Skeletal muscle cell (primary cell): ENCODE results near the gene SBF2.
"Not testable (repeated sequence)": the region's sequence is repeated elsewhere in the genome, so short reads cannot be mapped to it uniquely, and the experiment has no call there.

Experiments used
- DNase-seq: peaks from one replicate; pipeline ENCODE4 v3.0.0-alpha.2; 2010; ENCODE audit warnings: low read depth
- H3K4me3 ChIP-seq: 2 replicates; pipeline ENCODE4 v1.5.1; 2011; ENCODE audit warnings: low read depth, mild to moderate bottlenecking, control low read depth, low read length, moderate library complexity

SBF2 gene

GRCh38 chr11:10038521-10039302 is 255.3 kb downstream of the SBF2 start:
- no peak for DNase-seq
- H3K4me3 ChIP-seq: no peak overlapping the region

GRCh38 chr11:10035932-10036331 is 258.1 kb downstream of the SBF2 start:
- DNase-seq, H3K4me3 ChIP-seq: not testable (repeated sequence)

GRCh38 chr11:10032935-10033334 is 261.1 kb downstream of the SBF2 start:
- no peak overlapping the region for H3K4me3 ChIP-seq
- DNase-seq: peak; percentile 14

DNA sequence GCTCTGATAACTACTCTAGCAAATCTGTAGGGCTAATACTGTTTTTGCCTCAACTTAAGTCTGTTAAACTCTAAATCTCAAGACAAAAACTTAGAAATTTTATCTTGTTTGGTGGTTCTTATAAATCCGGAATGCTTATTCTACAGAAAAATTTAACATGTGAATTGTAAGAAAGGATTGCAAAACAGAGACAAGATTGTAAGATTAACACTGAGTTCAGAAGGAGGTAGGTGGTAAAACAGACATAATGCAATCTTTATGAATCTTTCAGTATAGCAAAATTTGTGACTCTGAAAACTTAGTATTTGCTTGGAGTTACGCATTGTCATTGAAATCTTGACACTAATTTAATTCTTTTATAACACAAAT is 263.9 kb downstream of the SBF2 start:
- no peak overlapping the region for H3K4me3 ChIP-seq
- no peak for DNase-seq

DNA sequence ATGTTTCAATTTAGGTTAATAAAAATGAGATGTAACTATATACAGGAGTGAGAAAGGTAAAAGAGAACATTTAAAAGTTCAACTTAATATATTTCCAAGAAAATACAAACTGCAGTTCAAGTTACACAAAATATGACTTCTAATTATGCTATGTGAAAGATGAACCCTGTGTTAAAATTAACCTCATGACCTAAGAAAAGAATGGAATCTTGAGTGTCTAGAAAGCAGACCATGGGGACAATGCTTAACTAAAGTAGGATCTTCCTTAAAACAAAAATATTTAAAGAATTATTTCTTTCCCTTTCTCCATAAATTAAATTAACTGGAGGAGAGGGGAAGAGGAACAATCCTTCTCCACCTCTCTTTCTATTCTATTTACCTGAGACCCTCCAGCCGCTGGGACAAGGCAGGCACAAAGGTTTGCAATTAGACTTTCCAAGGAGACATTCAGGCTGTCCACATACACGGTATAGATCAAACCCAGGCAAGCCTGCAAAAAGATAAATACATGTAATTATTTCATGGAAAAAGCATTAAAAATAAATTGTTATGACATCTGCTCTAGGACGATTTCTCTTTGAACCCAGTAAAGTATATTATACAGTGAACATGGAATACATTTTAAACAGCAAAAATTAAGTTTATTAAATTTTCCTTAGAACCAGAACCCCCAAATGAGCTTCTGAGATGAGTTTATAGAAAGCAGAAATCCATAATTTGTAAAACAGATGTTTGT is 264.5 kb downstream of the SBF2 start:
- no peak for DNase-seq
- H3K4me3 ChIP-seq: no peak overlapping the region

- no peak overlapping the region for H3K4me3 ChIP-seq
- peak; percentile 14 for DNase-seq
Measured at GRCh38 chr11:10026514-10026913, 267.5 kb downstream of the SBF2 start.

GRCh38 chr11:10023212-10023611 is 270.8 kb downstream of the SBF2 start:
- no peak overlapping the region for H3K4me3 ChIP-seq
- no peak for DNase-seq

GRCh38 chr11:10022764-10023163 is 271.3 kb downstream of the SBF2 start:
- no peak for DNase-seq
- no peak overlapping the region for H3K4me3 ChIP-seq

DNA sequence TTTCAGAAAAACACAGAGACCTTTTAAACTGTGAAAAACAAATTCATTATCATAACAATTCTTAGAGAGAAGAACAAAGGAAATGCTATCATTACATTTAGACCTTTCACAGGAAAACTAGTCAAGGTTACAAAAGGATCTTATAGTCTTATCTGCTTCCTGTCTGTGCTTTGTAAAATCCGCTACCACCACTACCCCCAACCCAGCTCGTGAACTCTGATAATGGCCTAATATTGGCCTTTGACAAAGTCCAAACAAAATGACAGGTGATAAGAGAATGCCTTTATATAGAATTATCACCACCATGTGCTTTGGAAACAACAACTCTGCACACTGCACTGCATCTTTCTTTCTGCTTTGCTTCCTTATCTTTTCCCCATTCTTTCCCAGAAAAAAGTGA is 272.5 kb downstream of the SBF2 start:
- H3K4me3 ChIP-seq: no peak overlapping the region
- DNase-seq: no peak

GRCh38 chr11:10019906-10020682 is 273.9 kb downstream of the SBF2 start:
- no peak overlapping the region for H3K4me3 ChIP-seq
- no peak for DNase-seq

GRCh38 chr11:10017911-10018310 is 276.1 kb downstream of the SBF2 start:
- no peak for DNase-seq
- no peak overlapping the region for H3K4me3 ChIP-seq

DNA sequence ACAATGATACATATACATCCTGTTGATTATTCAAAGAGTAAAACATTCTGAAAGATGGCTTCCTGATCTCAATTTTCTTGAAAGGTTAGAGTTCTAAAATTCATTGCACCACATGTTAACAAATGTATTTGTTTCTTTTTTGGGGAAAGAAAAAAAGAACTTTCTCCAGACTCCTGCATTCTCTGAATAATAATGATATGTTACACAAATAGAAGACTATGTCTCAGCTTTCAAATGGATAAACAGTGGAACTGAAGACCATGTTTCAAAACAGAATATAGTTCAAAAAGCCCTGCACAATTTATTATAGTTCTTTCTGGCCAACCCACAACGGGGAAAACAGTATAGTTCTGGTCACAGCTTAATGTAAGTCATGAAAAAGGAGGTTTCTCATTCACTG is 277.0 kb downstream of the SBF2 start:
- no peak for DNase-seq
- H3K4me3 ChIP-seq: no peak overlapping the region

- DNase-seq: no peak
Measured at GRCh38 chr11:10012068-10012467, 282.0 kb downstream of the SBF2 start.

GRCh38 chr11:10005955-10006525 is 288.0 kb downstream of the SBF2 start:
- H3K4me3 ChIP-seq: no peak overlapping the region
- DNase-seq: no peak

More at GRCh38 chr11:10012068-10012467, 282.0 kb downstream of the SBF2 start:
- no peak overlapping the region for H3K4me3 ChIP-seq

GRCh38 chr11:10004526-10005113 is 289.4 kb downstream of the SBF2 start:
- DNase-seq: no peak
- no peak overlapping the region for H3K4me3 ChIP-seq

GRCh38 chr11:10002221-10002620 is 291.8 kb downstream of the SBF2 start:
- DNase-seq: no peak
- H3K4me3 ChIP-seq: no peak overlapping the region

DNA sequence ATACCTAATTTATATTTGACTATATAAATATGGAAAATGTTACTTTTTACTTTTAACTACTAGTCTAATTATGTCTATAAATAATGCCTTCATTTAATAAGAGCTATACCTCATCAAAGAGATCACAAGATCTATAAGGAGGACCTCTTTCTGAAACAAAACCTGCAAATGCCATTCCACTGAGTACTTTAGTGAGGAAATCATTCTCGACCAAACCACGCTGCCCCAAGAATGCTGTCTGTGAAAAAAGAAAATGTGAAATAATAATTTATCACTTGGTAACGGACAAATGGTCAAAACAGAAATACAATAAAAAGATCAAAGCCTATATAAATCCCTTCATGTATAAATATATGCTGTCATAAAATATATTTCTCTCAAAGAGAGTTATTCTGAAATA is 301.7 kb downstream of the SBF2 start:
- no peak for DNase-seq

DNA sequence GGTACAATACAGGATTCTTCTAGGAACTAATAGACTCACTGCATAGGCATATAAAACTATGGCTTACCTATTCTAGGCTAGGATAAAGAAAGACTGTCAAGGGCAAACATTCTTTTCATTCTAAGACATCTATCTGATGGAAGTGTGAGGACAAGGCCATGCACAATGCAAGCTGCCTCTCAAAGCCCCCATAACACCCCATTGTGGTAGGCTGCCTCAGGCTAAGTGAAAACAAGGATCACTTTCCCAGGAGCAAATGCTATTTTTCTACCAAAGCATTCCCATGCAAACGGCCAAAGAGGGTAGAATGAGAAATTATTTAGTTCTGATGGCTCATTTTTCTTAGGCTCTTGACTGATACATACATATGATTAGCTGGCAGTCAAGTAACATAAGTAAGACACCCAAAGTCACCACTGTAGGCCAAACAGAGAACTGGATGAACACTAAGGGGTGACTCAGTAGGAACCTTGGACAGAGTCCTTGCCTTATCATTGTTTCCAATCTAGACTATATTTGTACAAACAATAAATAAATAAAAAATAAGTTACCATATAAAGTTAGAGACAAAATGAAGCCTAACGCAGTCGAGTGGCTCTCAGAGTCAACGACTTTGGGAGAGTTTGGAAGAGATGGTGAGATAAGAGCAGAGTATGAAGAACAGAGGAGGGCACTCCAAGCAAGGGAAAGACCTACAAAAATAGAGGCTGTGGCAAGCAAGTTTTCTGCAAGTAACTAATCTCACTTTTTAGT is 303.6 kb downstream of the SBF2 start:
- H3K4me3 ChIP-seq: no peak overlapping the region
- DNase-seq: no peak

More for the DNA sequence above, 301.7 kb downstream of the SBF2 start:
- H3K4me3 ChIP-seq: no peak overlapping the region

- not testable (repeated sequence) for DNase-seq
Measured at GRCh38 chr11:9987303-9987702, 306.7 kb downstream of the SBF2 start.

More at GRCh38 chr11:9987303-9987702, 306.7 kb downstream of the SBF2 start:
- not testable (repeated sequence) for H3K4me3 ChIP-seq
